K562 (cell line): ENCODE measurements around the gene NKG7. TPM values are rescaled to one million over a fixed set of nuclear protein-coding genes. Genes with fewer than 3 reads are reported as not detected.

Experiments used
- CHCHD3 ChIP-seq: fragments of 250-450 bp; sonication (Bioruptor Pico); IDR thresholded peaks from 2 replicates; pipeline ENCODE4 v2.1.2; 2022; ENCODE audit warnings: mild to moderate bottlenecking
- ESRRA ChIP-seq: fragments of 450-650 bp; IDR thresholded peaks from 2 replicates; pipeline ENCODE4 v1.6.1; 2014; ENCODE audit warnings: low read depth, mild to moderate bottlenecking, moderate library complexity, borderline replicate concordance
- EWSR1 ChIP-seq: fragments of 450-650 bp; IDR thresholded peaks from 2 replicates; pipeline ENCODE4 v1.6.1; 2018; ENCODE audit warnings: borderline replicate concordance, mild to moderate bottlenecking, low read depth, moderate library complexity; ENCODE audit not compliant: partially characterized antibody
- GTF3C2 ChIP-seq: IDR thresholded peaks from 3 replicates; pipeline ENCODE4 v1.6.1; 2011; ENCODE audit warnings: borderline replicate concordance, mild to moderate bottlenecking, moderate library complexity; ENCODE audit not compliant: insufficient read length; ENCODE audit errors: extremely low read depth
- L3MBTL2 ChIP-seq: fragments of 450-650 bp; IDR thresholded peaks from 2 replicates; pipeline ENCODE4 v1.6.1; 2016; ENCODE audit warnings: mild to moderate bottlenecking, moderate library complexity
- MEIS2 ChIP-seq: fragments of 450-650 bp; IDR thresholded peaks from 2 replicates; pipeline ENCODE4 v1.6.1; 2014; ENCODE audit warnings: mild to moderate bottlenecking; ENCODE audit not compliant: partially characterized antibody
- NONO ChIP-seq, 2 experiments: fragments of 200-400 bp in 1 of 2; fragments of 450-650 bp in 1 of 2; formaldehyde crosslinking in 1 of 2; IDR thresholded peaks; 2 replicates each; pipeline ENCODE4 v1.6.1; 2017; ENCODE audit warnings: low read depth in 2 of 2, mild to moderate bottlenecking in 2 of 2, moderate library complexity in 2 of 2, low read length in 1 of 2
- RAD21 ChIP-seq, 2 experiments: fragments of 250-450 bp in 1 of 2; fragments of 450-650 bp in 1 of 2; sonication (Bioruptor Pico) in 1 of 2; formaldehyde crosslinking in 1 of 2; IDR thresholded peaks in 1 of 2; conservative IDR thresholded peaks in 1 of 2; 2 replicates each; pipeline versions ENCODE4 v1.4.0 to v1.8.0; 2020 to 2022; ENCODE audit warnings: mild to moderate bottlenecking in 2 of 2, moderate library complexity in 1 of 2
- RBM17 ChIP-seq: fragments of 200-400 bp; formaldehyde crosslinking; IDR thresholded peaks from 2 replicates; pipeline ENCODE4 v1.6.1; 2017; ENCODE audit warnings: low read depth, mild to moderate bottlenecking, low read length, borderline replicate concordance
- SIN3A ChIP-seq, 2 experiments: fragments of 150-350 bp in 1 of 2; IDR thresholded peaks; 2 replicates each; pipeline ENCODE4 v1.6.1; 2011 to 2016; ENCODE audit warnings: borderline replicate concordance in 2 of 2, low read depth in 2 of 2, low read length in 2 of 2, mild to moderate bottlenecking in 2 of 2, moderate library complexity in 2 of 2; ENCODE audit not compliant: control insufficient read depth in 1 of 2
- ZEB2 ChIP-seq: fragments of 450-650 bp; IDR thresholded peaks from 2 replicates; pipeline ENCODE4 v1.6.1; 2016
- ZNF12 ChIP-seq: sonication (generic); formaldehyde crosslinking; IDR thresholded peaks from 2 replicates; pipeline ENCODE4 v1.4.0; 2020; ENCODE audit warnings: mild to moderate bottlenecking, missing genetic modification reagents
- ZNF23 ChIP-seq: fragments of 250-450 bp; sonication (Bioruptor Pico); IDR thresholded peaks from 2 replicates; pipeline ENCODE4 v1.4.0; 2020; ENCODE audit warnings: mild to moderate bottlenecking
- ZNF347 ChIP-seq: fragments of 450-650 bp; formaldehyde crosslinking; IDR thresholded peaks from 2 replicates; pipeline ENCODE4 v1.4.0; 2020; ENCODE audit warnings: low read depth, mild to moderate bottlenecking, moderate library complexity
- ZNF431 ChIP-seq: sonication (generic); formaldehyde crosslinking; IDR thresholded peaks from 2 replicates; pipeline ENCODE4 v1.8.0; 2022; ENCODE audit warnings: mild to moderate bottlenecking, missing genetic modification reagents
- polyA plus RNA-seq, 8 experiments: library from polyadenylated mRNA; depleted of rRNA in 4 of 8; stranded (reverse) in 5 of 8; unstranded in 3 of 8; fragments of >200 nt; fragmentation: Nextera tagmentation in 2 of 8; fragmentation: Illumina TruSeq in 1 of 8; extraction: Ambion mirVana in 2 of 8; extraction: Trizol in 1 of 8; gene quantifications; 2 replicates each; pipeline versions ENCODE4 v1.2.1 to v1.2.3, GENCODE V29; 2011 to 2014; ENCODE audit warnings: inconsistent platforms in 1 of 8, missing spikeins in 1 of 8
- total RNA-seq, 7 experiments: library from RNA; depleted of rRNA in 6 of 7; stranded (reverse); fragments of >200 nt in 6 of 7; fragmentation: Illumina TruSeq in 2 of 7; extraction: Trizol in 2 of 7; gene quantifications; 2 replicates each; pipeline versions ENCODE4 v1.2.1 to v1.2.3, GENCODE V29; 2011 to 2021; ENCODE audit warnings: low replicate concordance in 1 of 7
- TF ChIP-seq, protein P1 (sequence below): sonication (generic); formaldehyde crosslinking; IDR thresholded peaks from 2 replicates; pipeline ENCODE4 v1.8.0; 2022; ENCODE audit warnings: missing genetic modification reagents, mild to moderate bottlenecking, moderate library complexity, borderline replicate concordance
- TF ChIP-seq, protein P2 (sequence below): fragments of 250-450 bp; sonication (Bioruptor Pico); IDR thresholded peaks from 2 replicates; pipeline ENCODE4 v1.8.0; 2022; ENCODE audit warnings: inconsistent platforms, mild to moderate bottlenecking, moderate library complexity, borderline replicate concordance
- TF ChIP-seq, protein P3 (sequence below): fragments of 450-650 bp; formaldehyde crosslinking; IDR thresholded peaks from 2 replicates; pipeline ENCODE4 v1.4.0; 2020; ENCODE audit warnings: mild to moderate bottlenecking, moderate library complexity

NKG7 gene
- total and polyA plus RNA-seq, 9 of the 15 experiments (the other 6 are each of a cell fraction or from before 2014, with no cell fraction given), result 0.30 to 0.70 (median 0.51) TPM; not detected in 2

DNA sequence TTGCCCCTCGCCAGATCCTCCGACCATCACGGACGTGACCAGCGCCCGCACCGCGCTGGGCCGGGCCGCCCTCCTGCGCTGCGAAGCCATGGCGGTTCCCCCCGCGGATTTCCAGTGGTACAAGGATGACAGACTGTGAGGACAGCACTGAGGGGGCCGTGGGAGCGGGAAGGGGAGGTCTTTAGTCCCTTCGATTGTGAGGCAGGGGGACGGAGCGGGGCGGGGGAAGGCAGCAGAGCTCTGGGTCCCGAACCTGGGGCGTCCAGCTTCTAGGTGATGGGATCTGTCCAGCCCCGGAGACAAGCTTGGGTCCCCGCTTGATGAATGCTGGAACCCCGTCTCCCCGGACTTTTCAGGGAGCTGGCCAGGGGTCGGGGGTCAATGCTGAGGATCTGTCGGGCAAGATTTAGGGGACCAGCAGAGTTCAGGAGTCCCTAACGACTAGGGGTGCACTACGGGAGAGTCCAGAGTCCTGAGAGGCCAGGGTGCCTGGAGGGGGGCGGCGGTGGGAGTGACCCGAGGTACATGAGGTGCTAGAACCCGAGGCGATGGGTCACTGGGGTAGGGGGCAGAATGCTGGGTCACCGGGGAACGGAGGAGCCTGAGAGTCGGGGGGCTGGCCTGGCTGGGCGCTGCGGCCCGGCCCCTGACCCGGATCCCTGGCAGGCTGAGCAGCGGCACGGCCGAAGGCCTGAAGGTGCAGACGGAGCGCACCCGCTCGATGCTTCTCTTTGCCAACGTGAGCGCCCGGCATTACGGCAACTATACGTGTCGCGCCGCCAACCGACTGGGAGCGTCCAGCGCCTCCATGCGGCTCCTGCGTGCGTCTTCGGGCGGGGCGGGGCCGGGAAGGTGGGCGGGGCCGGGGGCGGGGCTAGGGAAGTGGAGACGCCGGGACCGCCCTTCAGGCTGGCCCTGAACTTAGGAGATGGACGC, 45.1 kb downstream of the NKG7 start (continued):
- no peak for TF ChIP-seq SIN3A (IDR thresholded peaks at IDR 0.05; ENCODE audit: borderline replicate concordance in 2 of 2, control insufficient read depth in 1 of 2, low read depth in 2 of 2, low read length in 2 of 2)
- TF ChIP-seq ESRRA, result no peak
- TF ChIP-seq ZEB2, result no peak
- TF ChIP-seq RAD21 (CRISPR knock-in tag; conservative IDR thresholded peaks at IDR 0.05 in 1 of 2, IDR thresholded peaks at IDR 0.05 in 1 of 2), result peak; percentile 8 to 12; a peak in 2 of 4 replicates
- peak; percentile 81; the same call in 1 of the 2 replicates for TF ChIP-seq L3MBTL2
- TF ChIP-seq ZNF12 (CRISPR knock-in tag), result no peak
- TF ChIP-seq NONO (IDR thresholded peaks at IDR 0.05; ENCODE audit: low read depth in 2 of 2, low read length in 1 of 2), result no peak; a peak in 2 of 4 replicates
- no peak for TF ChIP-seq RBM17
- no peak for TF ChIP-seq ZNF431 (CRISPR knock-in tag)
- TF ChIP-seq CHCHD3 (CRISPR knock-in tag), result no peak
- TF ChIP-seq, protein P1, sequence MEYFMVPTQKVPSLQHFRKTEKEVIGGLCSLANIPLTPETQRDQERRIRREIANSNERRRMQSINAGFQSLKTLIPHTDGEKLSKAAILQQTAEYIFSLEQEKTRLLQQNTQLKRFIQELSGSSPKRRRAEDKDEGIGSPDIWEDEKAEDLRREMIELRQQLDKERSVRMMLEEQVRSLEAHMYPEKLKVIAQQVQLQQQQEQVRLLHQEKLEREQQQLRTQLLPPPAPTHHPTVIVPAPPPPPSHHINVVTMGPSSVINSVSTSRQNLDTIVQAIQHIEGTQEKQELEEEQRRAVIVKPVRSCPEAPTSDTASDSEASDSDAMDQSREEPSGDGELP (CRISPR knock-in tag), result 0 out of 2 replicates have a peak, but pooled peaks have one; percentile 23
- TF ChIP-seq, protein P2, sequence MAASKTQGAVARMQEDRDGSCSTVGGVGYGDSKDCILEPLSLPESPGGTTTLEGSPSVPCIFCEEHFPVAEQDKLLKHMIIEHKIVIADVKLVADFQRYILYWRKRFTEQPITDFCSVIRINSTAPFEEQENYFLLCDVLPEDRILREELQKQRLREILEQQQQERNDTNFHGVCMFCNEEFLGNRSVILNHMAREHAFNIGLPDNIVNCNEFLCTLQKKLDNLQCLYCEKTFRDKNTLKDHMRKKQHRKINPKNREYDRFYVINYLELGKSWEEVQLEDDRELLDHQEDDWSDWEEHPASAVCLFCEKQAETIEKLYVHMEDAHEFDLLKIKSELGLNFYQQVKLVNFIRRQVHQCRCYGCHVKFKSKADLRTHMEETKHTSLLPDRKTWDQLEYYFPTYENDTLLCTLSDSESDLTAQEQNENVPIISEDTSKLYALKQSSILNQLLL (CRISPR knock-in tag), result no peak
- no peak for TF ChIP-seq MEIS2
- TF ChIP-seq EWSR1, result no peak
- no peak for TF ChIP-seq ZNF347 (CRISPR knock-in tag)
- no peak for TF ChIP-seq ZNF23
- TF ChIP-seq GTF3C2, result no peak
- TF ChIP-seq, protein P3, sequence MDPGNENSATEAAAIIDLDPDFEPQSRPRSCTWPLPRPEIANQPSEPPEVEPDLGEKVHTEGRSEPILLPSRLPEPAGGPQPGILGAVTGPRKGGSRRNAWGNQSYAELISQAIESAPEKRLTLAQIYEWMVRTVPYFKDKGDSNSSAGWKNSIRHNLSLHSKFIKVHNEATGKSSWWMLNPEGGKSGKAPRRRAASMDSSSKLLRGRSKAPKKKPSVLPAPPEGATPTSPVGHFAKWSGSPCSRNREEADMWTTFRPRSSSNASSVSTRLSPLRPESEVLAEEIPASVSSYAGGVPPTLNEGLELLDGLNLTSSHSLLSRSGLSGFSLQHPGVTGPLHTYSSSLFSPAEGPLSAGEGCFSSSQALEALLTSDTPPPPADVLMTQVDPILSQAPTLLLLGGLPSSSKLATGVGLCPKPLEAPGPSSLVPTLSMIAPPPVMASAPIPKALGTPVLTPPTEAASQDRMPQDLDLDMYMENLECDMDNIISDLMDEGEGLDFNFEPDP (CRISPR knock-in tag), result 0 out of 2 replicates have a peak, but pooled peaks have one; percentile 66
